ENCODE measurements around the gene RGPD5. TPM values are rescaled to one million over a fixed set of nuclear protein-coding genes. Genes with fewer than 3 reads are reported as not detected.
"Not testable (repeated sequence)": the region's sequence is repeated elsewhere in the genome, so short reads cannot be mapped to it uniquely, and the experiment has no call there.

The RGPD5 gene
- total RNA-seq, 1 experiment from 2014 or later, result 48.3 TPM

DNA sequence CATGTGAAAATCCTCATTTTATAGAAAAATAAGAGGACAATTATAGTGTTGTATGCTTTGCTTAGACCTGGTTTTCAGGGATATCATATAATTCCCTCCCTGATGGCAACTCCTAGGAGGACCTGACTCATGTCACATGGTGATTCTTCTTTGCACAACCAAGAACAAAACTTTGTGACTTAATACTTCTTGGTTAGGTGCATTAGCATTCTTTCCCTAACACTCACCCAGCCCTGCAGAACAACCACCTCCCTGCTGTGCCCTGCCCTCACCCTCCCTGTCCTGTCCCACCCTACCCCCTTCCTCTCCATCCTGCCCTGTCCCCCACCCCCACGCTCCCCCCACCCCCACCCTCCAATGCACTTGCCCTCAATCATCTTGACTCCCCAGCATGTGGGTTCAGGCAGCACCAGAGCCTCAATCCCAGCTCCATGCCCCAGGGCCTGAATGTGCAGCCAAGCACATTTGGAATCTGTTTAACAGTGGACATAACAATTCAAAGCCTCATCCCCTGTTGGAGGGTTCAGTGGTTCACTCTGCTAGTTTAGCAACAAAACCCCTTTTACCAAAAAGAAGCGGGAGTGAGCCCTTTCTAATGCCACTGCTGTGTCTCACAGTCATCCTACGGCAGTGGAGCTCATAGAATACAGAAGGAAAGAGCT lies 36.8 kb upstream of the RGPD5 start:
- not testable (repeated sequence) for H2BK12ac ChIP-seq (ENCODE audit: insufficient read length, low read depth, low read length); H2AFZ ChIP-seq (ENCODE audit: low read length); H2BK20ac ChIP-seq (ENCODE audit: low read depth, low read length, poor library complexity, severe bottlenecking); H3K56ac ChIP-seq (ENCODE audit: insufficient read length, low read depth, low read length); H3T11ph ChIP-seq (ENCODE audit: low read length); H3K23me2 ChIP-seq (ENCODE audit: insufficient read length, low read depth, low read length, poor library complexity, severe bottlenecking); H2BK15ac ChIP-seq (ENCODE audit: low read depth, low read length); H3K9ac ChIP-seq (ENCODE audit: extremely low read depth, insufficient read length, low read length); H3K4me3 Mint-ChIP-seq; H2AK5ac ChIP-seq (ENCODE audit: insufficient read length, low read length); H3K27ac ChIP-seq (ENCODE audit: insufficient read length, low read depth, low read length); H2BK5ac ChIP-seq (ENCODE audit: insufficient read length, low read length); H3K36me3 Mint-ChIP-seq (ENCODE audit: insufficient read depth in 1 of 3, low read depth in 3 of 3); H3K79me1 ChIP-seq (ENCODE audit: insufficient read depth, low read depth, low read length, poor library complexity, severe bottlenecking); H4K8ac ChIP-seq (replicated peaks; ENCODE audit: insufficient read length, low read depth, low read length); H4K5ac ChIP-seq (ENCODE audit: insufficient read length, low read depth, low read length); H4K91ac ChIP-seq (ENCODE audit: insufficient read length, low read depth, low read length); H3K18ac ChIP-seq (ENCODE audit: insufficient read length, low read depth, low read length); H3K23ac ChIP-seq (ENCODE audit: insufficient read length, low read depth, low read length); H3K27me3 Mint-ChIP-seq (ENCODE audit: low read depth); H2BK120ac ChIP-seq (ENCODE audit: low read depth, low read length, poor library complexity, severe bottlenecking); H3K4me1 ChIP-seq (ENCODE audit: insufficient read depth, low read length); H3K4me2 ChIP-seq (ENCODE audit: insufficient read depth, insufficient read length, low read length); H3K14ac ChIP-seq (ENCODE audit: insufficient read depth, low read length); H3K27me3 ChIP-seq (ENCODE audit: insufficient read depth, low read length); H3K9me3 Mint-ChIP-seq; H4K20me1 ChIP-seq (ENCODE audit: control insufficient read depth, insufficient read depth, insufficient read length); H3K27ac Mint-ChIP-seq; H3K9me3 ChIP-seq (ENCODE audit: control insufficient read depth, low read depth, low read length); H3K79me2 ChIP-seq (ENCODE audit: insufficient read depth, low read length); H3K4ac ChIP-seq (ENCODE audit: low read depth, low read length); DNase-seq; H3K4me1 Mint-ChIP-seq
- no CpG with 5 or more reads among the region's 3 CpGs for WGBS (ENCODE audit: extremely low coverage, insufficient read length, low lambda C conversion rate)

DNA sequence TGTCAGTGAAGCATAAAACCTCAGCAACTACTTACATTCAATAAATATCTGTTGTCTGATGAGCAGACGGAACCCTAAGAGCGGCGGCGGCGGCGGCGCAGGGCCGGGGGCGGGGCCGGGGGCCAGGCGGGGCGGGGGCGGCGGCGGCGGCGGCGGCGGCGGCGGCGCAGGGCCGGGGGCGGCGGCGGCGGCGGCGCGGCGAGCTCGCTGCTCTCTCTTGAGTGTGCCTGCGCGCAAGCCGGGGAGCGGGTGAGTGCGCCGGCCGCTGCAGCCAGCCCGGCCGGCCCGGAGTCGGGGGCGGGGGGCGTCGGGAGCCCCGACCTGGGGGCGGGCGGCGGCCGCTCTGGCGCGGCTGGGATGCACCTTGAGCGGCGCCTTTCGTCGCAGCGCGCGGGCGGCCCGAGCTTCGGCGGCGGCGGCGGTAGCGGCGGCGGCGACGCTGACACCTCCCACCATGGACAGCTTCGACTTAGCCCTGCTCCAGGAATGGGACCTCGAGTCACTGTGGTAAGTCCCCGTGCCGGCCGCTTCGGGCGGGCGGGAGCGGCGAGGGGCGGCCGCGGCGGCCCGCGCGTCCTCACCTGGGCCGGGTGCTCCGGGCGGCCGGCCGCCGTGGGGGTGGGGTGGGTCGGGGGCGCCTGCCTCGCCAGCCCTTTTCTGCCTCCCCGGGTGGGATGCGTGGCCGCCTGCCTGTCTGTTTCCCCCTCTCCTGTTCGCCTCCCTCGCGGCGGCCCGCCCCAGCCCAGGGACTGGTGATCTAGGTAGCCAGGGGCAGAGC lies 33.7 kb upstream of the RGPD5 start:
- not testable (repeated sequence) for H3K4me1 Mint-ChIP-seq; H3K9me3 ChIP-seq (ENCODE audit: control insufficient read depth, low read depth, low read length); H4K8ac ChIP-seq (replicated peaks; ENCODE audit: insufficient read length, low read depth, low read length); H3K14ac ChIP-seq (ENCODE audit: insufficient read depth, low read length); H3K23me2 ChIP-seq (ENCODE audit: insufficient read length, low read depth, low read length, poor library complexity, severe bottlenecking); H3K79me1 ChIP-seq (ENCODE audit: insufficient read depth, low read depth, low read length, poor library complexity, severe bottlenecking); H3K18ac ChIP-seq (ENCODE audit: insufficient read length, low read depth, low read length); H2BK5ac ChIP-seq (ENCODE audit: insufficient read length, low read length); H4K20me1 ChIP-seq (ENCODE audit: control insufficient read depth, insufficient read depth, insufficient read length); H3K56ac ChIP-seq (ENCODE audit: insufficient read length, low read depth, low read length); H3T11ph ChIP-seq (ENCODE audit: low read length); H3K4ac ChIP-seq (ENCODE audit: low read depth, low read length); H4K91ac ChIP-seq (ENCODE audit: insufficient read length, low read depth, low read length); H2AK5ac ChIP-seq (ENCODE audit: insufficient read length, low read length); H3K9ac ChIP-seq (ENCODE audit: extremely low read depth, insufficient read length, low read length); H3K27me3 Mint-ChIP-seq (ENCODE audit: low read depth); H3K27me3 ChIP-seq (ENCODE audit: insufficient read depth, low read length); H2AFZ ChIP-seq (ENCODE audit: low read length); DNase-seq; H2BK120ac ChIP-seq (ENCODE audit: low read depth, low read length, poor library complexity, severe bottlenecking); H3K27ac Mint-ChIP-seq; H3K4me2 ChIP-seq (ENCODE audit: insufficient read depth, insufficient read length, low read length); H3K4me1 ChIP-seq (ENCODE audit: insufficient read depth, low read length); H3K27ac ChIP-seq (ENCODE audit: insufficient read length, low read depth, low read length); H3K36me3 Mint-ChIP-seq (ENCODE audit: insufficient read depth in 1 of 3, low read depth in 3 of 3); H2BK20ac ChIP-seq (ENCODE audit: low read depth, low read length, poor library complexity, severe bottlenecking); H3K23ac ChIP-seq (ENCODE audit: insufficient read length, low read depth, low read length); H3K9me3 Mint-ChIP-seq; H2BK15ac ChIP-seq (ENCODE audit: low read depth, low read length); H2BK12ac ChIP-seq (ENCODE audit: insufficient read length, low read depth, low read length); H3K79me2 ChIP-seq (ENCODE audit: insufficient read depth, low read length); H4K5ac ChIP-seq (ENCODE audit: insufficient read length, low read depth, low read length)
- no CpG with 5 or more reads among the region's 106 CpGs for WGBS (ENCODE audit: extremely low coverage, insufficient read length, low lambda C conversion rate)
- H3K4me3 Mint-ChIP-seq, result peak overlapping the region; percentile 47 to 68; a peak in 4 of 5 replicates
